ENCODE data around the gene RAB31. TPM values are rescaled to one million over a fixed set of nuclear protein-coding genes. Genes with fewer than 3 reads are reported as not detected.

Gene RAB31
- polyA plus RNA-seq, 1 donor from 2014 or later: 16.3 TPM

DNA sequence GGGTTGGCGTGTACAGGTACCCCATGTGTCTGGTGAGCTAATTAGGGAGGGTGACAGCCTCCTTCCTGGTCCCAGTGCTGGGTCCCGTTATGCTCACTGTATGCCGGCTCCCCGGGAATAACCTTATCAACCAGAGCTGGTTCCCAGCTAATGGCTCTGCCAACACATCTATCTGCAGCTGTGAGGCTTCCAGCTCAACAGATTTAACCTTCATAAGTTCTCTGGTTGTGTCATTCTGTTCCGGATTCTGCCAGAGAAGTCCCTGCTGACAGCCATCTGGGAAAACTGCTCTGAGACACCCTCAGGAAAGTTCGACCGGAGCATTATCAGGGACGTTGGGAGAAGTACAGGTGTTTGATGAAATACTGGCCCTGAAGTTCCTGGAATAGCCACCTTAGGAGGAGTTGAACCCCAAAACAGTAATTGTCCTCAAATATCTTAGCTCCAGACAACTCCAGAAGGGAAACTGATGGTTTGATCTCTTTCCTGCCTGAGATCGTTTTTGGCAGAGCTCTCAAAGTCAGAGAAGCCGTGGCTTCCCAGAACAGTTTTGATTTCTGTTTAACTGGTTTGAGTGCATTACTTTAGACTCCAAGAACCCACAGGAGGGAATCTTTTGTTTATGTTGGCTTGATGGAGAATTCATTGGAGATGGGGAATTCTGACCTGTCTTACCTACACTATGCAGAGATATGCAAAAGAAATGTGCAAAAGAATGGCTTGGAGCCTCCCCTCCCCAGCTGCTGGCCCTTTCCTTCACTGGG is 138.2 kb downstream of the RAB31 start:
- TF ChIP-seq MXI1 (conservative IDR thresholded peaks at IDR 0.05; ENCODE audit: poor library complexity, severe bottlenecking) (no peak), TAF1 (IDR thresholded peaks at IDR 0.05; ENCODE audit: low read depth) (no peak), RAD21 (conservative IDR thresholded peaks at IDR 0.05) (no peak), EZH2 (IDR thresholded peaks at IDR 0.05; ENCODE audit: borderline replicate concordance, insufficient read depth, low read length, poor library complexity, severe bottlenecking) (no peak), SMC3 (conservative IDR thresholded peaks at IDR 0.05; ENCODE audit: poor library complexity) (no peak), POLR2AphosphoS5 (IDR thresholded peaks at IDR 0.05) (no peak), EP300 (conservative IDR thresholded peaks at IDR 0.05; ENCODE audit: poor library complexity, severe bottlenecking) (no peak)
- TF ChIP-seq, protein P1, sequence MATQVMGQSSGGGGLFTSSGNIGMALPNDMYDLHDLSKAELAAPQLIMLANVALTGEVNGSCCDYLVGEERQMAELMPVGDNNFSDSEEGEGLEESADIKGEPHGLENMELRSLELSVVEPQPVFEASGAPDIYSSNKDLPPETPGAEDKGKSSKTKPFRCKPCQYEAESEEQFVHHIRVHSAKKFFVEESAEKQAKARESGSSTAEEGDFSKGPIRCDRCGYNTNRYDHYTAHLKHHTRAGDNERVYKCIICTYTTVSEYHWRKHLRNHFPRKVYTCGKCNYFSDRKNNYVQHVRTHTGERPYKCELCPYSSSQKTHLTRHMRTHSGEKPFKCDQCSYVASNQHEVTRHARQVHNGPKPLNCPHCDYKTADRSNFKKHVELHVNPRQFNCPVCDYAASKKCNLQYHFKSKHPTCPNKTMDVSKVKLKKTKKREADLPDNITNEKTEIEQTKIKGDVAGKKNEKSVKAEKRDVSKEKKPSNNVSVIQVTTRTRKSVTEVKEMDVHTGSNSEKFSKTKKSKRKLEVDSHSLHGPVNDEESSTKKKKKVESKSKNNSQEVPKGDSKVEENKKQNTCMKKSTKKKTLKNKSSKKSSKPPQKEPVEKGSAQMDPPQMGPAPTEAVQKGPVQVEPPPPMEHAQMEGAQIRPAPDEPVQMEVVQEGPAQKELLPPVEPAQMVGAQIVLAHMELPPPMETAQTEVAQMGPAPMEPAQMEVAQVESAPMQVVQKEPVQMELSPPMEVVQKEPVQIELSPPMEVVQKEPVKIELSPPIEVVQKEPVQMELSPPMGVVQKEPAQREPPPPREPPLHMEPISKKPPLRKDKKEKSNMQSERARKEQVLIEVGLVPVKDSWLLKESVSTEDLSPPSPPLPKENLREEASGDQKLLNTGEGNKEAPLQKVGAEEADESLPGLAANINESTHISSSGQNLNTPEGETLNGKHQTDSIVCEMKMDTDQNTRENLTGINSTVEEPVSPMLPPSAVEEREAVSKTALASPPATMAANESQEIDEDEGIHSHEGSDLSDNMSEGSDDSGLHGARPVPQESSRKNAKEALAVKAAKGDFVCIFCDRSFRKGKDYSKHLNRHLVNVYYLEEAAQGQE (IDR thresholded peaks at IDR 0.05; ENCODE audit: borderline replicate concordance): no peak
- TF ChIP-seq, protein P2, sequence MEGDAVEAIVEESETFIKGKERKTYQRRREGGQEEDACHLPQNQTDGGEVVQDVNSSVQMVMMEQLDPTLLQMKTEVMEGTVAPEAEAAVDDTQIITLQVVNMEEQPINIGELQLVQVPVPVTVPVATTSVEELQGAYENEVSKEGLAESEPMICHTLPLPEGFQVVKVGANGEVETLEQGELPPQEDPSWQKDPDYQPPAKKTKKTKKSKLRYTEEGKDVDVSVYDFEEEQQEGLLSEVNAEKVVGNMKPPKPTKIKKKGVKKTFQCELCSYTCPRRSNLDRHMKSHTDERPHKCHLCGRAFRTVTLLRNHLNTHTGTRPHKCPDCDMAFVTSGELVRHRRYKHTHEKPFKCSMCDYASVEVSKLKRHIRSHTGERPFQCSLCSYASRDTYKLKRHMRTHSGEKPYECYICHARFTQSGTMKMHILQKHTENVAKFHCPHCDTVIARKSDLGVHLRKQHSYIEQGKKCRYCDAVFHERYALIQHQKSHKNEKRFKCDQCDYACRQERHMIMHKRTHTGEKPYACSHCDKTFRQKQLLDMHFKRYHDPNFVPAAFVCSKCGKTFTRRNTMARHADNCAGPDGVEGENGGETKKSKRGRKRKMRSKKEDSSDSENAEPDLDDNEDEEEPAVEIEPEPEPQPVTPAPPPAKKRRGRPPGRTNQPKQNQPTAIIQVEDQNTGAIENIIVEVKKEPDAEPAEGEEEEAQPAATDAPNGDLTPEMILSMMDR (IDR thresholded peaks at IDR 0.05; ENCODE audit: poor library complexity, severe bottlenecking): no peak
- no peaks in the 10 kb centered on the region for H3K36me3 ChIP-seq (ENCODE audit: insufficient read depth, low read length)
- no peak overlapping the region for H3K4me2 ChIP-seq (ENCODE audit: low read length)
- H2AFZ ChIP-seq (ENCODE audit: low read depth, low read length): no peak overlapping the region
- H3K27ac ChIP-seq (ENCODE audit: low read length): no peak overlapping the region
- no peaks in the 10 kb centered on the region for H3K79me2 ChIP-seq (replicated peaks; ENCODE audit: insufficient read depth, low read length)
- H3K4me3 ChIP-seq (ENCODE audit: low read length): no peak overlapping the region
- no peaks in the 10 kb centered on the region for H4K20me1 ChIP-seq (ENCODE audit: insufficient read depth)
- H3K9me3 ChIP-seq (ENCODE audit: low read length): no peaks in the 10 kb centered on the region
- H3K9me2 ChIP-seq (ENCODE audit: insufficient read depth, low read length): no peaks in the 10 kb centered on the region
- no peak overlapping the region for H3K9ac ChIP-seq (ENCODE audit: low read length)
- no peaks in the 10 kb centered on the region for H3K27me3 ChIP-seq (ENCODE audit: insufficient read depth, low read depth, low read length)
- no peaks in the 10 kb centered on the region for H3F3A ChIP-seq (ENCODE audit: insufficient read depth, low read length, poor library complexity, severe bottlenecking)

DNA sequence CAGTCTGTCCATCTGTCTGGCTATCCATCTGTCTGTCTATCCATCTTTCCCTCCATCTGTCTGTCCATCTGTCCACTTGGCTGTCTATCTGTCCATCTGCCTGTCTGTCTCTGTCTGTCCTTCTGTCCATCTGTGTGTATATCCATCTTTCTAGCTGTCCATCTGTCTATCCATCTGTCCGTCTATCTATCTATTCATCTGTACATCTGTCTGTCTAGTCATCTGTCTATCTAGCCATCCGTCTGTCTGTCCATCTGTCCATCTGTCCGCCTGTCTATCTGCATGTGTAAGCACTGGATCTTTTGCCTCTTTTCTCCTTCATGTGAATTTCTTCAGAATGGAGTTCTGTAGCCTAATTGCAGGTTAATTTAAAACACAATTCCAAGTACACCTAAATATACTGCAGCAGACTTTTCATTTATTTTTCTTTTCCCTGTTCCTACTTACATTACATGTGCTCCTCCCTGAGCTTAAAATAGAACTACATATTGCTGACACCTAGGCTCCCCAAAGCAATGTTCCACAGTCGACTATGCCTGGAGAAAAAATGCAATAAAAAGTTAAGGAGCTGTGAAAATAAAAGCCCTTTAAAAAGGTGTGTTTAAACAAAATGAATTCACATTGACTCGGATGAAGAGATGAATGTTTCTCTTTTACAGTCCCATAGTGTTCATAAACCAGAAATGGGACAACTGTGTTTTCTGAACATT is 140.2 kb downstream of the RAB31 start:
- Histone ChIP-seq H3K79me2 (replicated peaks; ENCODE audit: insufficient read depth, low read length) (no peaks in the 10 kb centered on the region), H3K4me3 (ENCODE audit: low read length) (no peak overlapping the region), H3K27ac (ENCODE audit: low read length) (no peak overlapping the region), H3K4me2 (ENCODE audit: low read length) (no peak overlapping the region), H3K9me2 (ENCODE audit: insufficient read depth, low read length) (no peaks in the 10 kb centered on the region), H3K36me3 (ENCODE audit: insufficient read depth, low read length) (no peaks in the 10 kb centered on the region), H4K20me1 (ENCODE audit: insufficient read depth) (no peaks in the 10 kb centered on the region), H2AFZ (ENCODE audit: low read depth, low read length) (no peak overlapping the region), H3K9ac (ENCODE audit: low read length) (no peak overlapping the region), H3F3A (ENCODE audit: insufficient read depth, low read length, poor library complexity, severe bottlenecking) (no peaks in the 10 kb centered on the region), H3K27me3 (ENCODE audit: insufficient read depth, low read depth, low read length) (no peaks in the 10 kb centered on the region), H3K9me3 (ENCODE audit: low read length) (no peaks in the 10 kb centered on the region)
- TF ChIP-seq EP300 (conservative IDR thresholded peaks at IDR 0.05; ENCODE audit: poor library complexity, severe bottlenecking) (no peak), EZH2 (IDR thresholded peaks at IDR 0.05; ENCODE audit: borderline replicate concordance, insufficient read depth, low read length, poor library complexity, severe bottlenecking) (no peak), TAF1 (IDR thresholded peaks at IDR 0.05; ENCODE audit: low read depth) (no peak), MXI1 (conservative IDR thresholded peaks at IDR 0.05; ENCODE audit: poor library complexity, severe bottlenecking) (no peak), POLR2AphosphoS5 (IDR thresholded peaks at IDR 0.05) (no peak), SMC3 (conservative IDR thresholded peaks at IDR 0.05; ENCODE audit: poor library complexity) (no peak), RAD21 (conservative IDR thresholded peaks at IDR 0.05) (no peak)
- TF ChIP-seq, protein P1 (IDR thresholded peaks at IDR 0.05; ENCODE audit: borderline replicate concordance): no peak
- TF ChIP-seq, protein P2 (IDR thresholded peaks at IDR 0.05; ENCODE audit: poor library complexity, severe bottlenecking): no peak

All from neural cell (in vitro differentiated cells).